ENCODE data around the gene MAML3.

The MAML3 gene

GRCh38 chr4:139841464-139842195 is 312.4 kb downstream of the MAML3 start:
- no peak for DNase-seq (ENCODE audit: low read depth in 2 of 2)

- DNase-seq (ENCODE audit: low read depth in 2 of 2), result no peak
Observed at GRCh38 chr4:139840773-139841172, 313.2 kb downstream of the MAML3 start.

GRCh38 chr4:139839403-139840031 is 314.5 kb downstream of the MAML3 start:
- no peak for DNase-seq (ENCODE audit: low read depth in 2 of 2)

GRCh38 chr4:139838811-139839210 is 315.2 kb downstream of the MAML3 start:
- no peak for DNase-seq (ENCODE audit: low read depth in 2 of 2)

- no peak for DNase-seq (ENCODE audit: low read depth in 2 of 2)
Observed at GRCh38 chr4:139834981-139835391, 319.0 kb downstream of the MAML3 start.

GRCh38 chr4:139834226-139834662 is 319.7 kb downstream of the MAML3 start:
- no peak for DNase-seq (ENCODE audit: low read depth in 2 of 2)

GRCh38 chr4:139833151-139833910 is 320.7 kb downstream of the MAML3 start:
- DNase-seq (ENCODE audit: low read depth in 2 of 2), result no peak

GRCh38 chr4:139828966-139829664 is 324.9 kb downstream of the MAML3 start:
- DNase-seq (ENCODE audit: low read depth in 2 of 2), result no peak

GRCh38 chr4:139826426-139826825 is 327.6 kb downstream of the MAML3 start:
- no peak for DNase-seq (ENCODE audit: low read depth in 2 of 2)

GRCh38 chr4:139825523-139826014 is 328.4 kb downstream of the MAML3 start:
- no peak for DNase-seq (ENCODE audit: low read depth in 2 of 2)

- DNase-seq (ENCODE audit: low read depth in 2 of 2), result no peak
Observed at GRCh38 chr4:139824882-139825522, 329.0 kb downstream of the MAML3 start.

- DNase-seq (ENCODE audit: low read depth in 2 of 2), result no peak
Observed at GRCh38 chr4:139823746-139824145, 330.2 kb downstream of the MAML3 start.

- no peak for DNase-seq (ENCODE audit: low read depth in 2 of 2)
Observed at GRCh38 chr4:139823345-139823744, 330.6 kb downstream of the MAML3 start.

- DNase-seq (ENCODE audit: low read depth in 2 of 2), result no peak
Observed at GRCh38 chr4:139822391-139822790, 331.6 kb downstream of the MAML3 start.

GRCh38 chr4:139819082-139819481 is 334.9 kb downstream of the MAML3 start:
- DNase-seq (ENCODE audit: low read depth in 2 of 2), result no peak

- no peak for DNase-seq (ENCODE audit: low read depth in 2 of 2)
Observed at GRCh38 chr4:139817657-139818452, 336.1 kb downstream of the MAML3 start.

- DNase-seq (ENCODE audit: low read depth in 2 of 2), result no peak
Observed at GRCh38 chr4:139816856-139817255, 337.1 kb downstream of the MAML3 start.

- peak in 1 of 2 donors; percentile 4 for DNase-seq (ENCODE audit: low read depth in 2 of 2)
Observed at GRCh38 chr4:139815778-139816601, 338.0 kb downstream of the MAML3 start.

GRCh38 chr4:139814323-139815015 is 339.5 kb downstream of the MAML3 start:
- DNase-seq (ENCODE audit: low read depth in 2 of 2), result no peak
